Vagina (tissue), 2 donors: ENCODE measurements around the gene CNTLN. TPM values are rescaled to one million over a fixed set of nuclear protein-coding genes. Genes with fewer than 3 reads are reported as not detected.
"Not testable (repeated sequence)": the region's sequence is repeated elsewhere in the genome, so short reads cannot be mapped to it uniquely, and the experiment has no call there.

Experiments
- DNase-seq, 2 donors: peaks; one replicate each; pipeline ENCODE4 v3.0.0-alpha.2; 2017; ENCODE audit errors: extremely low spot score in 2 of 2
- H3K27ac ChIP-seq: fragments of 200-600 bp; sonication (generic); one replicate; pipeline ENCODE4 v1.5.1; 2019
- H3K27me3 ChIP-seq: fragments of 200-600 bp; sonication (generic); one replicate; pipeline ENCODE4 v1.5.1; 2019
- H3K36me3 ChIP-seq, 2 donors: fragments of 200-600 bp; sonication (generic); one replicate each; pipeline ENCODE4 v1.5.1; 2017 to 2019
- H3K4me1 ChIP-seq: fragments of 200-600 bp; sonication (generic); one replicate; pipeline ENCODE4 v1.5.1; 2019
- H3K4me3 ChIP-seq, 2 donors: fragments of 200-600 bp; sonication (generic); 1 replicate in 1 of 2; 2 replicates in 1 of 2; pipeline ENCODE4 v1.5.1; 2016 to 2019
- H3K9me3 ChIP-seq: fragments of 200-600 bp; sonication (generic); one replicate; pipeline ENCODE4 v1.5.1; 2019
- CTCF ChIP-seq, 3 experiments: fragments of 450-650 bp in 2 of 3; fragments of 200-600 bp in 1 of 3; sonication (generic) in 1 of 3; IDR thresholded peaks; one replicate each; pipeline ENCODE4 v1.5.1; 2017 to 2019; ENCODE audit warnings: antibody characterized with exemption in 3 of 3, mild to moderate bottlenecking in 2 of 3, moderate library complexity in 2 of 3
- POLR2A ChIP-seq, 2 donors: fragments of 450-650 bp; IDR thresholded peaks; one replicate each; pipeline ENCODE4 v1.6.1; 2017; ENCODE audit warnings: antibody characterized with exemption in 2 of 2, mild to moderate bottlenecking in 2 of 2, moderate library complexity in 2 of 2
- POLR2AphosphoS5 ChIP-seq, 2 donors: sonication (generic); formaldehyde crosslinking; IDR thresholded peaks; one replicate each; pipeline ENCODE4 v1.9.0; 2017; ENCODE audit warnings: antibody characterized with exemption in 2 of 2, mild to moderate bottlenecking in 2 of 2, low read depth in 1 of 2; ENCODE audit not compliant: insufficient read depth in 1 of 2
- intact Hi-C: fragments of 100-400 bp; cut with DNase I; formaldehyde crosslinking; loops from one replicate; pipeline ENCODE4 v1.15.1; 2023
- total RNA-seq: library from RNA; depleted of rRNA; stranded (reverse); fragments of >200 nt; gene quantifications from one replicate; pipeline ENCODE4 v1.2.3, GENCODE V29; 2016

Gene CNTLN
- total RNA-seq, 1 donor from 2014 or later = 13.3 TPM

- H3K36me3 ChIP-seq = no peaks in the 10 kb centered on the region
- H3K27me3 ChIP-seq = no peaks in the 10 kb centered on the region
- H3K4me1 ChIP-seq = no peaks in the 10 kb centered on the region
- intact Hi-C loops = no loop called here
- no peak for DNase-seq
- H3K9me3 ChIP-seq = no peaks in the 10 kb centered on the region
- no peak overlapping the region for H3K4me3 ChIP-seq
- no peak for TF ChIP-seq POLR2A (IDR thresholded peaks at IDR 0.05)
- TF ChIP-seq POLR2AphosphoS5 (IDR thresholded peaks at IDR 0.05; ENCODE audit: insufficient read depth in 1 of 2, low read depth in 1 of 2) = no peak
- no peak for TF ChIP-seq CTCF (IDR thresholded peaks at IDR 0.05)
- H3K27ac ChIP-seq = no peak overlapping the region
These were observed 135.0 kb downstream of the CNTLN start for GRCh38 chr9:17269799-17270198.

- H3K9me3 ChIP-seq = no peaks in the 10 kb centered on the region
- no peaks in the 10 kb centered on the region for H3K27me3 ChIP-seq
- H3K36me3 ChIP-seq = no peaks in the 10 kb centered on the region
- no peaks in the 10 kb centered on the region for H3K4me1 ChIP-seq
- no peak for DNase-seq
- H3K4me3 ChIP-seq = no peak overlapping the region
- intact Hi-C loops = no loop called here
- no peak overlapping the region for H3K27ac ChIP-seq
- TF ChIP-seq POLR2AphosphoS5 (IDR thresholded peaks at IDR 0.05; ENCODE audit: insufficient read depth in 1 of 2, low read depth in 1 of 2) = no peak
- no peak for TF ChIP-seq POLR2A (IDR thresholded peaks at IDR 0.05)
- TF ChIP-seq CTCF (IDR thresholded peaks at IDR 0.05) = no peak
These were observed 137.7 kb downstream of the CNTLN start for GRCh38 chr9:17272536-17272935.

GRCh38 chr9:17280350-17281012 lies 145.6 kb downstream of the CNTLN start:
- H3K4me3 ChIP-seq = no peak overlapping the region
- no peak for TF ChIP-seq POLR2A (IDR thresholded peaks at IDR 0.05)
- no peak for TF ChIP-seq POLR2AphosphoS5 (IDR thresholded peaks at IDR 0.05; ENCODE audit: insufficient read depth in 1 of 2, low read depth in 1 of 2)
- TF ChIP-seq CTCF (IDR thresholded peaks at IDR 0.05) = no peak

GRCh38 chr9:17290673-17291072 lies 155.8 kb downstream of the CNTLN start:
- H3K4me1 ChIP-seq, DNase-seq, intact Hi-C loops, H3K27ac ChIP-seq, H3K27me3 ChIP-seq, H3K4me3 ChIP-seq, H3K9me3 ChIP-seq, H3K36me3 ChIP-seq: not testable (repeated sequence)

More at GRCh38 chr9:17280350-17281012, 145.6 kb downstream of the CNTLN start:
- intact Hi-C loops = no loop called here
- Histone ChIP-seq H3K36me3 (no peaks in the 10 kb centered on the region), H3K27me3 (no peaks in the 10 kb centered on the region), H3K4me1 (no peaks in the 10 kb centered on the region), H3K9me3 (no peaks in the 10 kb centered on the region), H3K27ac (no peak overlapping the region)
- DNase-seq = no peak

- Histone ChIP-seq H3K36me3 (no peaks in the 10 kb centered on the region), H3K9me3 (no peaks in the 10 kb centered on the region), H3K4me1 (no peaks in the 10 kb centered on the region), H3K27me3 (no peaks in the 10 kb centered on the region), H3K4me3 (no peak overlapping the region), H3K27ac (no peak overlapping the region)
- TF ChIP-seq POLR2AphosphoS5 (IDR thresholded peaks at IDR 0.05; ENCODE audit: insufficient read depth in 1 of 2, low read depth in 1 of 2) (no peak), POLR2A (IDR thresholded peaks at IDR 0.05) (no peak), CTCF (IDR thresholded peaks at IDR 0.05) (no peak)
- no peak for DNase-seq
- intact Hi-C loops = no loop called here
These were observed 156.9 kb downstream of the CNTLN start for GRCh38 chr9:17291766-17292165.
